ENCODE results near the gene CMSS1. TPM values are rescaled to one million over a fixed set of nuclear protein-coding genes. Genes with fewer than 3 reads are reported as not detected.
A peak's percentile ranks its signal among the peaks of the same experiment; 100 is the strongest.

The CMSS1 gene
- total RNA-seq, 1 donor from 2014 or later, result 28.4 TPM

GRCh38 chr3:100209169-100209568, 391.5 kb downstream of the CMSS1 start:
- no peak for DNase-seq (ENCODE audit: low read depth)
- TF ChIP-seq CTCF (conservative IDR thresholded peaks at IDR 0.05; ENCODE audit: low read depth, low read length), result no peak
- no peak overlapping the region for H3K4me3 ChIP-seq (ENCODE audit: low read depth, low read length)

- DNase-seq (ENCODE audit: low read depth), result no peak
- no peak for TF ChIP-seq CTCF (conservative IDR thresholded peaks at IDR 0.05; ENCODE audit: low read depth, low read length)
- no peak overlapping the region for H3K4me3 ChIP-seq (ENCODE audit: low read depth, low read length)
Observed at GRCh38 chr3:100209948-100210771, 392.5 kb downstream of the CMSS1 start.

GRCh38 chr3:100210772-100211135, 393.1 kb downstream of the CMSS1 start:
- DNase-seq (ENCODE audit: low read depth), result peak; percentile 10
- no peak for TF ChIP-seq CTCF (conservative IDR thresholded peaks at IDR 0.05; ENCODE audit: low read depth, low read length)

GRCh38 chr3:100213891-100214573, 396.4 kb downstream of the CMSS1 start:
- no peak for TF ChIP-seq CTCF (conservative IDR thresholded peaks at IDR 0.05; ENCODE audit: low read depth, low read length)
- DNase-seq (ENCODE audit: low read depth), result no peak
- H3K4me3 ChIP-seq (ENCODE audit: low read depth, low read length), result no peak overlapping the region

More at GRCh38 chr3:100210772-100211135, 393.1 kb downstream of the CMSS1 start:
- no peak overlapping the region for H3K4me3 ChIP-seq (ENCODE audit: low read depth, low read length)

- H3K4me3 ChIP-seq (ENCODE audit: low read depth, low read length), result no peak overlapping the region
- no peak for TF ChIP-seq CTCF (conservative IDR thresholded peaks at IDR 0.05; ENCODE audit: low read depth, low read length)
- no peak for DNase-seq (ENCODE audit: low read depth)
Observed at GRCh38 chr3:100214574-100214964, 396.9 kb downstream of the CMSS1 start.

- no peak for DNase-seq (ENCODE audit: low read depth)
- no peak overlapping the region for H3K4me3 ChIP-seq (ENCODE audit: low read depth, low read length)
- no peak for TF ChIP-seq CTCF (conservative IDR thresholded peaks at IDR 0.05; ENCODE audit: low read depth, low read length)
Observed at GRCh38 chr3:100216713-100217112, 399.1 kb downstream of the CMSS1 start.

Data from epithelial cell of proximal tubule (primary cell).